ENCODE measurements around the gene PIP4K2C. TPM values are rescaled to one million over a fixed set of nuclear protein-coding genes. Genes with fewer than 3 reads are reported as not detected.
A peak's percentile ranks its signal among the peaks of the same experiment; 100 is the strongest.

The PIP4K2C gene
- polyA plus RNA-seq, 1 donor from 2014 or later = 15.5 TPM

GRCh38 chr12:57574795-57575194, 16.2 kb upstream of the PIP4K2C start:
- H3K4me1 Mint-ChIP-seq = no peaks in the 10 kb centered on the region
- H3K9me3 Mint-ChIP-seq = no peaks in the 10 kb centered on the region
- peaks cover 4% of the 10 kb centered on the region for H3K36me3 Mint-ChIP-seq
- no peak overlapping the region for H3K4me3 Mint-ChIP-seq
- no peaks in the 10 kb centered on the region for H3K27me3 Mint-ChIP-seq
- no peak overlapping the region for H3K27ac Mint-ChIP-seq

GRCh38 chr12:57575771-57576612, 15.0 kb upstream of the PIP4K2C start:
- H3K36me3 Mint-ChIP-seq = peaks cover 4% of the 10 kb centered on the region
- H3K9me3 Mint-ChIP-seq = no peaks in the 10 kb centered on the region
- H3K4me1 Mint-ChIP-seq = no peaks in the 10 kb centered on the region
- H3K4me3 Mint-ChIP-seq = no peak overlapping the region
- no peaks in the 10 kb centered on the region for H3K27me3 Mint-ChIP-seq
- H3K27ac Mint-ChIP-seq = no peak overlapping the region

- H3K4me1 Mint-ChIP-seq = no peaks in the 10 kb centered on the region
- H3K36me3 Mint-ChIP-seq = peaks cover 4% of the 10 kb centered on the region
- no peaks in the 10 kb centered on the region for H3K9me3 Mint-ChIP-seq
- H3K27ac Mint-ChIP-seq = no peak overlapping the region
- H3K4me3 Mint-ChIP-seq = no peak overlapping the region
- H3K27me3 Mint-ChIP-seq = no peaks in the 10 kb centered on the region
Measured at GRCh38 chr12:57576613-57577160, 14.3 kb upstream of the PIP4K2C start.

DNA sequence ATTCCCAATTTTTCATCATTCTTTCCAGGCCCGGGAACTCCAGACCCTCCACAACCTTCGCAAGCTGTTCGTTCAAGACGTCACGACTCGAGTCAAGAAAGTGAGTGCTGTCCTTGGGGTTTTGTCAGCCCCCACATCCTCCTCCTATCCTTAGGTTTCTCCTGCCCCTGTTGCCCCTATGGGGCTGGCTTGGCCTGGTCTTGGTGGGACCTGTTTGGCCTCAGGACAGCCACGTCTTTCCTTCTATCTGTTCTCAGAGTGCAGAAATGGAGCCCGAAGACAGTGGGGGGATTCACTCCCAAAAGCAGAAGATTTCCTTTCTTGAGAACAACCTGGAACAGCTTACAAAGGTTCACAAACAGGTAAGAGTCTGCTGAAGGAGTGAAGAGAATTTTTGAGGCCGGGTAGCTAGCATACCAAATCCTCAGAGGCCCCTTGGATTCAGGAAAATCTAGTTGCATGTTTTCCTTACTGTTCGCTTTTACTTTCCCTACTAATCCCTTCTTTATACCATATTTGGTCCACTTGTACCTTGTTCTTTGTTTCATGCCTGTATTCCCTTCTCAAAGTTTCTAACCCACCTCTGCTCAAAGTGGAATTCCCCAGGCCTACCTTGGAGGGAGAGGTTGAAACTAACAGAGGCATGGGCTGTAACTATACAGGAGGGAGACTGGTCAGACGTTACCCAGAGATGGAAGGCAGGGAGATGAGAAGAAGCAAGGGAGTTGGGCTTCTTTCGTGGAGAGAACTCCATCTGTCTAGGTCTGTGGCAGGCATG, 12.8 kb upstream of the PIP4K2C start:
- H3K4me3 Mint-ChIP-seq = no peak overlapping the region
- H3K36me3 Mint-ChIP-seq = peaks cover 2% of the 10 kb centered on the region
- peaks cover 5% of the 10 kb centered on the region for H3K27me3 Mint-ChIP-seq
- H3K27ac Mint-ChIP-seq = no peak overlapping the region
- no peaks in the 10 kb centered on the region for H3K9me3 Mint-ChIP-seq
- peaks cover 0 to 2% (median 2%) of the 10 kb centered on the region in 3 donors for H3K4me1 Mint-ChIP-seq

GRCh38 chr12:57579011-57579410, 12.0 kb upstream of the PIP4K2C start:
- Mint-ChIP-seq H3K27me3 (peaks cover 9% of the 10 kb centered on the region), H3K27ac (no peak overlapping the region), H3K36me3 (peaks cover 2% of the 10 kb centered on the region), H3K9me3 (no peaks in the 10 kb centered on the region), H3K4me3 (no peak overlapping the region), H3K4me1 (peaks cover 0 to 5% (median 2%) of the 10 kb centered on the region in 3 donors)

DNA sequence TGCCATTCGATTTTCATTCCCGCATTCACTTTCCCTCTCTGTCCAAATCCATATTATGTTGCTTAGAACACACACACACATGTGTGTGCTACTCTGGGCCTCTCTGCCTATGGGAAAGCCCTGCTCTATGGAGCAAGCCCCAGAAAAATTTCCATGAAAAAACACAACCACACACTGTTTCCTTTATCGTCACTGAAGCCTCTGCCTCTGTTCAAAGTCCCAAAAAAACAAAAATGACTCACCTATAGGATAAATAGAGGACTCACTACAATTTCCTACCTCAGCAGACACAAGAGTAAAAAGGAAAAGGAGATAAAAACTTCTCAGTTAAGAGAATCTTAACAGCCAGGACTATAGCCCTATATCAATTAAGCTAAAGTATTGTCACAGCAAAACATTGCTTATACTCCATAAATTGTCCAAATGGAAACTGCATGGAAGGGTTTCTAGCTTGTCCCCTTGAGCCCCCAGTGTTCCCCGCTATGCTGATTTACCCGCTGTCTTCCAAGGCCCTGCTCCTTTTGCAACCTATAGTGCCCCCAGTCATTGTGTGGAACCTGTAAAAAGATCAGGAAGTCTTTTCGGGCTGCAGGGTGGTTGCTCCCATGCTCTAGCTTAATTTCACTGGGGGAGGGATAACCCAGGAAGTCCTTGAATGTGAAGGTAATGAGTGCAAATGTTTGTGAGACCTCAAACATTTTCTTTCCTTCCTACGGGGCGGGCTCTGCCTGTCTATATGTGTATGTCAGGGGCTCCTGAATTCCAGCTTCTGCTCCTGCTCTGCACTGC, 11.1 kb upstream of the PIP4K2C start:
- Mint-ChIP-seq H3K27ac (no peak overlapping the region), H3K4me1 (peaks cover 0 to 5% (median 2%) of the 10 kb centered on the region in 3 donors), H3K36me3 (peaks cover 2% of the 10 kb centered on the region), H3K9me3 (no peaks in the 10 kb centered on the region), H3K27me3 (peaks cover 12% of the 10 kb centered on the region), H3K4me3 (no peak overlapping the region)

DNA sequence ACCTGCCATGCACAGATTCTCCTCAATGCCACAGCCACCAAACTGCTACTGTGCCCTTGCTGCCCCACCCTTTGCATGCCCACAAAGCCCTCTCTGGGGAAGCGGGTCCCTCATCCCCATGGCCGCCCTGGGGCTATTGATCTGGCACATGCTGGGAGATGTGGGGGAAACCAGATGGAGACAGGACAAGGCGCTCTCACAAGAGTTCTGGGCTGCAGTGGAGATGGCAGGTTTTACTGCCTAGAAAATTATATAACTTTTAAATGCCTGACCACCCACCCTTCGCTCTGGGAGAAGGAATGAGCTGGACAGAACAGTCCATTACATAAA, 10.6 kb upstream of the PIP4K2C start:
- peaks cover 0 to 5% (median 2%) of the 10 kb centered on the region in 3 donors for H3K4me1 Mint-ChIP-seq
- H3K36me3 Mint-ChIP-seq = peaks cover 2% of the 10 kb centered on the region
- peaks cover 15% of the 10 kb centered on the region for H3K27me3 Mint-ChIP-seq
- H3K27ac Mint-ChIP-seq = no peak overlapping the region
- H3K9me3 Mint-ChIP-seq = no peaks in the 10 kb centered on the region
- no peak overlapping the region for H3K4me3 Mint-ChIP-seq

GRCh38 chr12:57581802-57582201, 9.2 kb upstream of the PIP4K2C start:
- H3K4me3 Mint-ChIP-seq = no peak overlapping the region
- H3K27me3 Mint-ChIP-seq = peaks cover 15% of the 10 kb centered on the region
- H3K36me3 Mint-ChIP-seq = peaks cover 2% of the 10 kb centered on the region
- no peaks in the 10 kb centered on the region for H3K9me3 Mint-ChIP-seq
- H3K27ac Mint-ChIP-seq = no peak overlapping the region
- H3K4me1 Mint-ChIP-seq = peaks cover 0 to 5% (median 2%) of the 10 kb centered on the region in 3 donors

DNA sequence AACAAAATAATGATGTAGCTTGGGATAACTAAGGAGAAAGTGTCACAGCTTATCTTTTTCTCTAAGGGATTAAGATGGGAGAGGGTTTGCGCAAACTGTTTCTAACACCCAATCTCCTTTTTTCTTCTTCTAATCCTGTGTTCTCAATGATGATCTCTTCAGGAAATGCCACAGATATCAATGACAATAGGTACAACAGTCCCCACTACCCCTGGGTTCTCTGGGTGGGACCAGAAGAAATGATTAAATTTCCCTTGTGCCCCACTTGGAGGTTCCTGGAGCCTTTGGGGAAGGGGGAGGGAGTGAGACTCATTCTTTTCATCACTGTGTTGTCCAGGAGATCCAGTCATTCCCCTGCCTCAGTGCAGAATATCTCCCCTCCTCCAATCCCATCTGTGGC, 8.6 kb upstream of the PIP4K2C start:
- Mint-ChIP-seq H3K9me3 (no peaks in the 10 kb centered on the region), H3K4me3 (no peak overlapping the region), H3K36me3 (peaks cover 2% of the 10 kb centered on the region), H3K27me3 (peaks cover 15% of the 10 kb centered on the region), H3K4me1 (peaks cover 0 to 5% (median 2%) of the 10 kb centered on the region in 3 donors), H3K27ac (no peak overlapping the region)

DNA sequence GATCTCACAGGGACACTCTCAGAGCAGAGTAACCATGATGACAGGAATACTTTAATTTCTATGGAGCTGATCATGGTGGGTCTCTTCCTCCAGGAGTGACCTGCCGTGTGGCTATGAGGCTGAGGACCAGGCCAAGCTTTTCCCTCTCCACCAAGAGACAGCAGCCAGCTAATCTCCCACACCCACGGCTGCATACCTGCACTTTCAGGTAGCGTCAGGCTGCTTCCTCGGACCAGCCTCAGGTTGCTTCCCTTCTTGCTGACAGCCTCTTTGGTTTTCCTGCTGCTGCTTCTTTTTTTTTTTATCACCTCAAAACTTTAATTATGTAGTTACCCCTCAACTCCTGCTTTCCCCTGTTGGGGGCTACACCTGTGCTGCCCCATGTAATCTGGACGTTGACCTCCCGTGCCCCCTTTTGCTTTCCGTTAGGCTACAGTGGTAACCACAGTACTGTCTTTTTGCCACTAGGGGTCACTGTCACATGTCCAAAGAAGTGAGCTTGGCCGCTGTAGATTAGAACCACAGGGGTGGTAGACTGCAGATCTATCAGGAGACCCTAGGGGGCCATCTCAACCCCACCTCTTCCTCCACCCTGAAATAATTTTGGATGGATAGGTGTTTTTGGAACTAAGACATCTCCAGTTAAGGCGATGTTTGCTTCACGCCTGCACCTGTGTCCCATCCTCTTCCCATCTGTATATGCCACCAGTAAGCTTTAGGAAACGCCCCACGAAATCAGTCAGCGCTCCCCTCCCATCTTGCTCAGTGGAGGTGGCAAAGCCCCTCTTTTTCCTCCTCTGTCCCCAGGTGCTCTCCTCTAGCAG, 7.8 kb upstream of the PIP4K2C start:
- Mint-ChIP-seq H3K36me3 (peaks cover 2% of the 10 kb centered on the region), H3K4me3 (peak overlapping the region in 2 of 4 donors; percentile 31 to 36), H3K4me1 (peaks cover 0 to 5% (median 2%) of the 10 kb centered on the region in 3 donors), H3K27ac (no peak overlapping the region), H3K27me3 (peaks cover 15% of the 10 kb centered on the region), H3K9me3 (no peaks in the 10 kb centered on the region)

GRCh38 chr12:57584050-57584449, 6.9 kb upstream of the PIP4K2C start:
- peaks cover 15% of the 10 kb centered on the region for H3K27me3 Mint-ChIP-seq
- no peaks in the 10 kb centered on the region for H3K9me3 Mint-ChIP-seq
- peaks cover 0 to 5% (median 2%) of the 10 kb centered on the region in 3 donors for H3K4me1 Mint-ChIP-seq
- H3K36me3 Mint-ChIP-seq = no peaks in the 10 kb centered on the region
- no peak overlapping the region for H3K27ac Mint-ChIP-seq
- H3K4me3 Mint-ChIP-seq = no peak overlapping the region

DNA sequence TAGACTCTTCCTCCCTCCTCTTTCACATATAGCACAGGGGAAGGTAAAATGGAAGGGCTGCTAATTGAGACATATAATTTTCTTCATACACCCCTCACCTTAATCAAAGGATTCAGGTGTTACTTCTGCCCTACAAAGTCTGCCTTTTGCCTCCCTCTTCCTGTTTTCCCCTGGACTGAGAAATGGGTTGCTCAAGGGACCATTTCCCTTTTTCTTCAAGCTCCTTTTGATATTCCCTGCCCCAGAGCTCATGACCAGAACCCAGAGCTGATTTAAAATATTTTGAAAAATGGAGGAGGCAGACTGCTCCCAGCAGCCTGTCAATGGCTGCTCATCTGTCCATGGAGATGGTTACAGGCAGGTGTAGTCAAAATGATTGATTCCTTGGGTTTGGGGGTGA, 6.3 kb upstream of the PIP4K2C start:
- Mint-ChIP-seq H3K27ac (no peak overlapping the region), H3K4me1 (peaks cover 0 to 5% (median 2%) of the 10 kb centered on the region in 3 donors), H3K27me3 (peaks cover 15% of the 10 kb centered on the region), H3K9me3 (no peaks in the 10 kb centered on the region), H3K36me3 (no peaks in the 10 kb centered on the region), H3K4me3 (no peak overlapping the region)

DNA sequence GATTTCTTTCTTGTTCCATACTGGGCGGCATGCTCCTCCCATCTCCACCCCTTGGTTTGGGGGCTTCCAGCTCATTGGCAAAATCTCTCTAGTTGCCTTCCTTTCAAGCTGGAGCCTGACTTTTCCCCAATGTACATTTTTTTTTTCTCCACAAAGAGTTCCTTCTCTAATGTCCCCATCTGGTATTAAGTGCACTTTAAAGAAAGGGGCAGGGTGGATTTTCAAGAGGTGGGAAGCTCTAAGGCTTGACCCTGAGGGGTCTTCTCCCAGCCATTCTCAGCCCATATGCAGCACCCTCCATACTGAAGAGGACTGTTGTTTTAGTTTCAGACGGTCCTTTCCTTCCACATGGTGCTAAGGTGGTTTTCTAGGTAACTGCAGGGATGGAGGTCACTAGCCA, 5.8 kb upstream of the PIP4K2C start:
- Mint-ChIP-seq H3K27me3 (peaks cover 15% of the 10 kb centered on the region), H3K27ac (no peak overlapping the region), H3K9me3 (no peaks in the 10 kb centered on the region), H3K4me1 (peaks cover 0 to 5% (median 2%) of the 10 kb centered on the region in 3 donors), H3K36me3 (no peaks in the 10 kb centered on the region), H3K4me3 (no peak overlapping the region)

DNA sequence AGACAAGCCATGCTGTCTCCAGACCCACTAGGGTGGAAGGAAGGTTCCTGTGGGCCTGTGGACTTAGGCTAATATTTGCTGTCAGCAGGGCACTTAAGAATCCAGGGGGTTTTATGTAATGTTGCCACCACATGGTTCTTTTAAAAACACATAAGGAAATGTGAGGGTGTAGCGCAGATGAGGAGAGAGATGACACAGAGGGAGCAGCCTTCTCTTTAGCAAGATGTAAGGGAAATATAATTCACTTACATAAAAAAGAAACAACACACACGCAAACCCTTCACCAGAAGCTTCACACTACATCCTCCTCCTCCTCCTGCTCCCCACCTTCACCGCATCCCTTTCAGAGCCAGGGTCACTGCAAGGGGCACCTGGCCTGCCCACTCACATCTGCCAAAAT, 4.9 kb upstream of the PIP4K2C start:
- Mint-ChIP-seq H3K4me3 (no peak overlapping the region), H3K36me3 (no peaks in the 10 kb centered on the region), H3K27me3 (peaks cover 15% of the 10 kb centered on the region), H3K9me3 (no peaks in the 10 kb centered on the region), H3K4me1 (peaks cover 7 to 11% (median 8%) of the 10 kb centered on the region in 3 donors), H3K27ac (no peak overlapping the region)
